ENCODE results near the gene PRR14. TPM values are rescaled to one million over a fixed set of nuclear protein-coding genes. Genes with fewer than 3 reads are reported as not detected.
"Not testable (repeated sequence)": the region's sequence is repeated elsewhere in the genome, so short reads cannot be mapped to it uniquely, and the experiment has no call there.

The PRR14 gene
- total RNA-seq, 1 donor from 2014 or later = 3.5 TPM

GRCh38 chr16:30633526-30633925 lies 17.2 kb upstream of the PRR14 start:
- peak; percentile 15 for DNase-seq (ENCODE audit: low spot score)
- Mint-ChIP-seq H3K27me3 (ENCODE audit: insufficient read depth, low read depth) (peaks cover 18% of the 10 kb centered on the region), H3K9me3 (no peaks in the 10 kb centered on the region), H3K36me3 (no peaks in the 10 kb centered on the region), H3K4me3 (peak overlapping the region; percentile 96), H3K4me1 (peaks cover 23% of the 10 kb centered on the region), H3K27ac (peak overlapping the region; percentile 85)
- Histone ChIP-seq H3K4me1 (peaks cover 3% of the 10 kb centered on the region), H3F3A (ENCODE audit: low read depth) (peaks cover 18% of the 10 kb centered on the region), H3K79me2 (ENCODE audit: low read depth) (peaks cover 19% of the 10 kb centered on the region), H3K4me2 (peak overlapping the region; percentile 70), H3K9me3 (ENCODE audit: low read depth) (no peaks in the 10 kb centered on the region), H3K27me3 (no peaks in the 10 kb centered on the region), H2AFZ (replicated peaks) (peak overlapping the region; percentile 53), H3K27ac (no peak overlapping the region), H3K36me3 (no peaks in the 10 kb centered on the region), H4K20me1 (ENCODE audit: low read depth) (no peaks in the 10 kb centered on the region), H3K9ac (no peak overlapping the region), H3K4me3 (peak overlapping the region; percentile 81)
- TF ChIP-seq EZH2 (IDR thresholded peaks at IDR 0.05) (no peak), EZH2phosphoT487 (IDR thresholded peaks at IDR 0.05) (no peak), CTCF (IDR thresholded peaks at IDR 0.05) (no peak)

GRCh38 chr16:30636599-30636998 lies 14.2 kb upstream of the PRR14 start:
- no peak for DNase-seq (ENCODE audit: low spot score)
- Histone ChIP-seq H3K4me3 (no peak overlapping the region), H3K27ac (no peak overlapping the region), H3K79me2 (ENCODE audit: low read depth) (peaks cover 19% of the 10 kb centered on the region), H3K36me3 (no peaks in the 10 kb centered on the region), H3K4me1 (peaks cover 3% of the 10 kb centered on the region), H2AFZ (replicated peaks) (no peak overlapping the region), H3K9me3 (ENCODE audit: low read depth) (no peaks in the 10 kb centered on the region), H4K20me1 (ENCODE audit: low read depth) (no peaks in the 10 kb centered on the region), H3K27me3 (peaks cover 14% of the 10 kb centered on the region), H3K9ac (no peak overlapping the region), H3K4me2 (no peak overlapping the region), H3F3A (ENCODE audit: low read depth) (peaks cover 18% of the 10 kb centered on the region)
- peak overlapping the region; percentile 2 for H3K4me3 Mint-ChIP-seq
- no peaks in the 10 kb centered on the region for H3K9me3 Mint-ChIP-seq
- H3K27ac Mint-ChIP-seq = no peak overlapping the region
- H3K4me1 Mint-ChIP-seq = peaks cover 19% of the 10 kb centered on the region
- TF ChIP-seq EZH2 (IDR thresholded peaks at IDR 0.05) (no peak), EZH2phosphoT487 (IDR thresholded peaks at IDR 0.05) (no peak), CTCF (IDR thresholded peaks at IDR 0.05) (no peak)
- H3K27me3 Mint-ChIP-seq (ENCODE audit: insufficient read depth, low read depth) = peaks cover 13% of the 10 kb centered on the region
- H3K36me3 Mint-ChIP-seq = no peaks in the 10 kb centered on the region

GRCh38 chr16:30637139-30637538 lies 13.6 kb upstream of the PRR14 start:
- not testable (repeated sequence) for DNase-seq (ENCODE audit: low spot score); H3K27ac ChIP-seq; H3K4me1 ChIP-seq; H3K36me3 ChIP-seq; H3K36me3 Mint-ChIP-seq; H2AFZ ChIP-seq (replicated peaks); H3K4me3 Mint-ChIP-seq; H4K20me1 ChIP-seq (ENCODE audit: low read depth); H3K4me3 ChIP-seq; H3K4me2 ChIP-seq; H3K9me3 Mint-ChIP-seq; H3K9ac ChIP-seq; H3K27ac Mint-ChIP-seq; H3K9me3 ChIP-seq (ENCODE audit: low read depth)
- H3K27me3 Mint-ChIP-seq (ENCODE audit: insufficient read depth, low read depth) = peaks cover 16% of the 10 kb centered on the region
- Histone ChIP-seq H3K27me3 (peaks cover 14% of the 10 kb centered on the region), H3F3A (ENCODE audit: low read depth) (peaks cover 18% of the 10 kb centered on the region), H3K79me2 (ENCODE audit: low read depth) (peaks cover 19% of the 10 kb centered on the region)
- H3K4me1 Mint-ChIP-seq = peaks cover 19% of the 10 kb centered on the region

GRCh38 chr16:30637944-30638343 lies 12.8 kb upstream of the PRR14 start:
- H4K20me1 ChIP-seq (ENCODE audit: low read depth) = no peaks in the 10 kb centered on the region
- Mint-ChIP-seq H3K4me1 (peaks cover 19% of the 10 kb centered on the region), H3K27me3 (ENCODE audit: insufficient read depth, low read depth) (peaks cover 16% of the 10 kb centered on the region), H3K4me3 (peak overlapping the region; percentile 29), H3K36me3 (no peaks in the 10 kb centered on the region), H3K27ac (no peak overlapping the region), H3K9me3 (no peaks in the 10 kb centered on the region)
- no peak overlapping the region for H3K4me2 ChIP-seq
- peaks cover 19% of the 10 kb centered on the region for H3K79me2 ChIP-seq (ENCODE audit: low read depth)
- H2AFZ ChIP-seq (replicated peaks) = no peak overlapping the region
- peaks cover 3% of the 10 kb centered on the region for H3K4me1 ChIP-seq
- H3K36me3 ChIP-seq = no peaks in the 10 kb centered on the region
- peaks cover 18% of the 10 kb centered on the region for H3F3A ChIP-seq (ENCODE audit: low read depth)
- DNase-seq (ENCODE audit: low spot score) = peak; percentile 47
- H3K9me3 ChIP-seq (ENCODE audit: low read depth) = no peaks in the 10 kb centered on the region
- no peak overlapping the region for H3K9ac ChIP-seq
- H3K27me3 ChIP-seq = peaks cover 14% of the 10 kb centered on the region
- H3K4me3 ChIP-seq = no peak overlapping the region
- TF ChIP-seq EZH2phosphoT487 (IDR thresholded peaks at IDR 0.05) = no peak
- TF ChIP-seq EZH2 (IDR thresholded peaks at IDR 0.05) = no peak
- TF ChIP-seq CTCF (IDR thresholded peaks at IDR 0.05) = peak; percentile 55
- no peak overlapping the region for H3K27ac ChIP-seq
